Glutamatergic neuron (in vitro differentiated cells): ENCODE data around the gene SLC6A6. TPM values are rescaled to one million over a fixed set of nuclear protein-coding genes. Genes with fewer than 3 reads are reported as not detected.

Experiments
- DNase-seq: peaks from one replicate; pipeline ENCODE4 v3.0.0; 2022
- H3K27ac Mint-ChIP-seq: one replicate; pipeline ENCODE4 v1.8.0; 2020; ENCODE audit warnings: mild to moderate bottlenecking, mixed read lengths, inconsistent platforms; ENCODE audit not compliant: unreplicated experiment
- H3K27me3 Mint-ChIP-seq: one replicate; pipeline ENCODE4 v1.8.0; 2020; ENCODE audit warnings: mild to moderate bottlenecking, moderate library complexity, mixed read lengths, inconsistent platforms; ENCODE audit not compliant: unreplicated experiment
- H3K36me3 Mint-ChIP-seq: one replicate; pipeline ENCODE4 v1.8.0; 2020; ENCODE audit warnings: mild to moderate bottlenecking, mixed read lengths, inconsistent platforms; ENCODE audit not compliant: unreplicated experiment
- H3K4me1 Mint-ChIP-seq: one replicate; pipeline ENCODE4 v1.8.0; 2020; ENCODE audit warnings: mild to moderate bottlenecking, low read depth, mixed read lengths, inconsistent platforms; ENCODE audit not compliant: unreplicated experiment
- H3K4me3 Mint-ChIP-seq: one replicate; pipeline ENCODE4 v1.8.0; 2020; ENCODE audit warnings: mild to moderate bottlenecking, mixed read lengths, inconsistent platforms; ENCODE audit not compliant: unreplicated experiment
- H3K9me3 Mint-ChIP-seq: one replicate; pipeline ENCODE4 v1.8.0; 2020; ENCODE audit warnings: mild to moderate bottlenecking, moderate library complexity, mixed read lengths, inconsistent platforms; ENCODE audit not compliant: unreplicated experiment
- CTCF ChIP-seq: fragments of 200-600 bp; sonication (generic); IDR thresholded peaks from one replicate; pipeline ENCODE4 v1.5.0; 2021; ENCODE audit not compliant: partially characterized antibody, unreplicated experiment
- long read RNA-seq: library from polyadenylated mRNA; unstranded; transcript quantifications from one replicate; pipeline ENCODE4 v2.0.0, GENCODE V29; 2020; ENCODE audit not compliant: unreplicated experiment
- total RNA-seq: library from RNA; stranded (reverse); fragmentation: NEBNext Ultra II Directional; extraction: Animal tissue kit (Norgen Biotek cat#: 25700); gene quantifications from one replicate; pipeline ENCODE4 v1.2.1, GENCODE V29; 2021; ENCODE audit not compliant: unreplicated experiment

Gene SLC6A6
- total RNA-seq = 21.9 TPM
- long read RNA-seq, partial matches to known transcripts = 0 of 3 reads
- long read RNA-seq, other reads (novel, unspliced or antisense) = 3 of 3 reads

- DNase-seq = peak; percentile 84
- Mint-ChIP-seq H3K36me3 (no peaks in the 10 kb centered on the region), H3K9me3 (peaks cover 11% of the 10 kb centered on the region), H3K4me1 (peaks cover 13% of the 10 kb centered on the region), H3K27me3 (peaks cover 21% of the 10 kb centered on the region), H3K27ac (peak within 1 kb of the TSS; percentile 97), H3K4me3 (peak within 1 kb of the TSS; percentile 100)
- TF ChIP-seq CTCF = no peak
Measured at GRCh38 chr3:14402304-14402811, at the start of gene SLC6A6. SLC6A6 (plus strand) TSS chr3:14402606; CDS start chr3:14443635, 41,029 bp downstream.

GRCh38 chr3:14353502-14353901 is 48.9 kb upstream of the SLC6A6 start:
- peaks cover 11% of the 10 kb centered on the region for H3K4me1 Mint-ChIP-seq
- H3K9me3 Mint-ChIP-seq = peaks cover 9% of the 10 kb centered on the region
- peak overlapping the region; percentile 12 for H3K27ac Mint-ChIP-seq
- TF ChIP-seq CTCF = no peak
- no peak overlapping the region for H3K4me3 Mint-ChIP-seq
- DNase-seq = no peak
- H3K36me3 Mint-ChIP-seq = no peaks in the 10 kb centered on the region
- H3K27me3 Mint-ChIP-seq = peaks cover 2% of the 10 kb centered on the region

DNA sequence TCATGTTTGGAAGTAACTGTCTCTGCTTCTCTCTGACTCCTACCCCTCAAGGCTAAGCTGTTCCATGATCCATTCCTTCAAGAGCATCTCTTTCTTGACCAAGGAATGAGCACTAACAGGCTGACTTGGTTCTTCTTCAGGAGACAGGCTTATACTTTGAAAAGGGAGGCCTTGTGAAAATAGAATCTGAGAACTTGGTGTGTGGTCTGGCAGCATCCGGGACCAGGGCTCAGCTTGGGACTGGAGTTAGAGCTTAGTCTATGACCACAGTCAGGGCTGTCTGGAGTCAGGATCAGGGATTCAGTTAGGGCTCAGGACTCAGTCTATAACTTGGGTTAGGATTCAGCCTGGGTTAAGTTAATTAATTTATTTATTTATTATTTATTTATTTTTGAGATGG is 44.9 kb upstream of the SLC6A6 start:
- no peak for TF ChIP-seq CTCF
- no peaks in the 10 kb centered on the region for H3K36me3 Mint-ChIP-seq
- no peak overlapping the region for H3K27ac Mint-ChIP-seq
- H3K27me3 Mint-ChIP-seq = peaks cover 3% of the 10 kb centered on the region
- H3K4me3 Mint-ChIP-seq = no peak overlapping the region
- H3K9me3 Mint-ChIP-seq = peaks cover 6% of the 10 kb centered on the region
- no peak for DNase-seq
- no peaks in the 10 kb centered on the region for H3K4me1 Mint-ChIP-seq

- no peak overlapping the region for H3K4me3 Mint-ChIP-seq
- no peak overlapping the region for H3K27ac Mint-ChIP-seq
- H3K36me3 Mint-ChIP-seq = no peaks in the 10 kb centered on the region
- H3K9me3 Mint-ChIP-seq = peaks cover 7% of the 10 kb centered on the region
- no peak for TF ChIP-seq CTCF
- DNase-seq = no peak
- H3K27me3 Mint-ChIP-seq = peaks cover 3% of the 10 kb centered on the region
- peaks cover 5% of the 10 kb centered on the region for H3K4me1 Mint-ChIP-seq
Measured at GRCh38 chr3:14358426-14359211, 43.8 kb upstream of the SLC6A6 start.

DNA sequence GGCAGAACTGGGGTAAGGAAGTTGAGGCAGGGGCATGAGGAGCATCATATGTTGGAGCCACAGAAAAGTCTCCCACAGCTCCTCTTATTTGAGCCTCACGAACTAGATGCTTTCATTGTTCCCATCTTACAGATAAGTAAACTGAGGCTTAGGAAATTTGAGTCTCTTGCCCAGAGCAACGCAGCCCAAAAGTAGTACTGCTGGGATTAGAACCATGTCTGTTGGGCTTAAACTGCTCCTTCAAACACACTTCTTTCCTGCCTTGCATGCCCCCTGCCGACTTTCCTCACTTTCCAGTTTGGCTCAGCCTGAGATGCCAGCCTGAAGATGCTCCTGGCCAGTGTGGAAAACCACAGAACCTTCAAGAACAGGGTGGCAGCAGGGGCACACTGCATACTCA is 43.1 kb upstream of the SLC6A6 start:
- Mint-ChIP-seq H3K4me1 (peaks cover 5% of the 10 kb centered on the region), H3K27me3 (peaks cover 5% of the 10 kb centered on the region), H3K27ac (no peak overlapping the region), H3K4me3 (no peak overlapping the region), H3K36me3 (no peaks in the 10 kb centered on the region), H3K9me3 (peaks cover 7% of the 10 kb centered on the region)
- no peak for TF ChIP-seq CTCF
- no peak for DNase-seq
